ENCODE results near the gene PLD6.

GRCh38 chr17:17191346-17191792 lies 14.8 kb downstream of the PLD6 start:
- no peak for TF ChIP-seq POLR2AphosphoS5 (IDR thresholded peaks at IDR 0.05; ENCODE audit: low read depth, low read length)
- TF ChIP-seq SPI1 (IDR thresholded peaks at IDR 0.05; ENCODE audit: low read depth, low read length) = no peak
- no peak for TF ChIP-seq POLR2A (IDR thresholded peaks at IDR 0.05; ENCODE audit: low read depth, low read length)
- TF ChIP-seq POU2F2 (IDR thresholded peaks at IDR 0.05; ENCODE audit: low read depth, low read length) = no peak
- TF ChIP-seq TAF1 (IDR thresholded peaks at IDR 0.05; ENCODE audit: low read depth, low read length) = no peak
